Suppressor macrophage treated with lipopolysaccharide for 4 hours (primary cell): ENCODE results near the gene PARVB.
A peak's percentile ranks its signal among the peaks of the same experiment; 100 is the strongest.

Source experiments
- DNase-seq: peaks from one replicate; pipeline ENCODE4 v3.0.0-alpha.2; 2020

PARVB gene

GRCh38 chr22:44187652-44188230 lies 163.6 kb downstream of the PARVB start:
- no peak for DNase-seq

DNA sequence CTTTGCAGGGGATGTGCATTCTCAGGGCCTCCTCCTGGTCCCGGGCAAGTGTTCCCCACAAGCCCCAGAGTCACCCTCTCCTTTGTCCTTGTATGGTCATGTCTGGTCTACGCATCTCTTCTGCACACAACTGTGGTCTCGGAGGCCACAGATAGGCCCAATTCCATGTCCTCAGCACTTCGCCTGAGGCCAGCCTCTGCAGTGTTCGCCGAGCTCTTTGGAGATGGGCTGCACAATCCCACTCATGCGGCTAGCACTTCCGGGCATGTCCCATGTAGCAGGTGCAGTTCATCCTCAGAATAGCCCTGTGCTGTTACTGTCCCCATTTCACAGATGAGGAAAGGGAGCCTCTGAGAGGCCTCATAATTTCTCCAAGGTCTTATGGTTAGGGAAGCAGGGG lies 164.2 kb downstream of the PARVB start:
- no peak for DNase-seq

DNA sequence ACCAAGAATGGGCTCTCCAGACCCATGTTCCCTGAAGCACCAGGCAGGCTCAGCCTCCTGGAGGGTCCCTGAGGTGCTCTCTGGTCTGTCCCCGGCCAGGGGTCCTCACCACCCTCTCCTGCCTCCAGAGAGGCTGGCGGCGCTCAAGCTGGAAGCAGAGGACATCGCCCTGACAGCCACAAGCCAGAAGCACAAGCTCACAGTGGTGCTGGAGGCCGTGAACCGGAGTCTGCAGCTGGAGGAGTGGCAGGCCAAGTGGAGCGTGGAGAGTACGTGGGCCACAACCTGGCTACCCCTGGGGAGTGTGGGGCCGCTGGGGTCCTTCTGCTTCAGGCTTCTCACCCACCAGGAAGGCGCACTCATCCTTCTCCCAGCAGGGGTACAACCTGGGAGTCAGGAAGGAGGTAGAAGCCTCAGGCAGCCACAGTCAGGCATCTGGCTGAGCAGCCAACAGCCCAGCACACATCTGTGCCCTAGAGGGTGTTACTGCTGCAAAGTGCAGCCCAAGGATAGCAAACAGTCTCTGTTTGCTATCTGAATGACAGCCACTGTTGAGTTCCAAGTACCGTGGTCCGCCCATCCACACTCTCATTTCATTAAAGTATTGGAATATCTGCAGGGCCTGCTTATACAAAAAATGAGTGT lies 165.0 kb downstream of the PARVB start:
- no peak for DNase-seq

DNA sequence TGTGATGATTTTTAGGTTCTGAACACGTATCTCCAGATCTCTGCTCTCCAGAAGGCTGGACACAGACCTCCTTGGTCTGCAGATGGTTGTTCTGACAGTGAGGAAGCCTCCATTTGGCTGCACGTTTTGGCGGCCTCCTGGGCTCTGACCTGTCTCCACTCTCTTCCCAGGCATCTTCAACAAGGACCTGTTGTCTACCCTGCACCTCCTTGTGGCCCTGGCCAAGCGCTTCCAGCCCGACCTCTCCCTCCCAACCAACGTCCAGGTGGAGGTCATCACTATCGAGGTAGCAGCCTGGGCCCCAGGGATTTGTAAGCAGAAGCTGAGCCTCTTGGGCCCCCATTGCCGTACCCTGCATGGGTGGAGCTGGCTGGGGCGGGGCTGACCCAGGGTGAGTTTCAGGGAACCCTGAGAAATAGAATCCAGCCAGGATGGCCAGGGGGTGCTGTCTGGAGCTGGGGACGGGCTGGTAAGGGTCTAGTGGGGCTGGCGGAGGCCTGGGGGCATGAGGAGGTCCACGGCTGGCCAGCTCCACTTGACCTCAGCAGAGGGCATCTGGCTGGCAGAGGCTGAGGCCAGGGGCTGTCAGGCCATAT lies 166.4 kb downstream of the PARVB start:
- no peak for DNase-seq

DNA sequence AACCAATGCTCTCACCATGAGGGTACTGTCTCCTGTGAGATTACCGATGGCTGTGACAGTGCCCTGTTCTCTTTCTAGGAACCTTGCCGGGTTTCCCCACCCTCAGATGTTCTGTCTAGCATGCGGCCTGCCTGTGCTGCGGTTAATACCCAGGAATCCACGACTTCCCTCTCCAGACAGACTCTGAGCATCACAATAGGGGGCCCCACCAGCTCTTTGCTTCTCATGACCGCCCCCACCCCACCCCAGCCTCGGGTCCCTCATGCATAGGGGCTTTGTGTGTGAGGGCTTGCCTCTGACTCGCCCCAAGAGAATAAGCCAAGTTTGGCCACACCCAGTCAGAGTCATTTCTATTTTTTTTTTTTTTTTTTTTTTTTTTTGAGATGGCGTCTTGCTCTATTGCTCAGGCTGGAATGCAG lies 166.9 kb downstream of the PARVB start:
- DNase-seq: no peak

DNA sequence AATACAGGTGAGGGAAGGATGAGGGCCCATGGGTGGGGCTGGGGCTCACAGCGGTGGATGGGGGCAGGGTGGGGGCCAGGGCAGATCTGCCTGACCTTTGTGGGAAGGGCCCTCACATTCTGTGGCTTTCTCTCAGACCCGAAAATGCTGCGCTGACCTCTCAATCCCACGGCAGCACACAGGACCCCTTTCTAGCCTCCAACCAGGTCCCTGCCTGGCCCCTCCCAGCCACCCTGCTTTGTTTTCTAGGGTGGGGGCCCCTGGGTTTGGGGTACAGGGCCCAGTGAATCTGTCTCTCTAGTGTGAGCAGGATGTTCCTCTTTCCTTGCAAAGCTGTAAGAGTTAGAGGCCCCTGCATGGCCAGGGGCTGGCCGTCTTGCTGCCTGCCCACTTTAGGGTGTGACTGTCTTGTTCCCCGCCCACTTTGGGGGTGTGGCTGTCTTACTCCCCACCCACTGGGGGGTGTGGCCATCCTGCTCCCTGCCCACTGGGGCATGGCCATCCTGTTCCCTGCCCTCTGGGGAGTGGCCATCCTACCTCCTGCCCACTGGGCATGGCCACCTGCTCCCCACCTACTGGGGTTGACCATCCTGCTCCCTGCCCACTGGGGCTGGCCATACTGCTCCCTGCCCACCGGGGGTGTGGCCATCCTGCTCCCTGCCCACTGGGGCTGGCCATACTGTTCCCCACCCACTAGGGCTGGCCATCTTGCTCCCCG lies 168.2 kb downstream of the PARVB start:
- DNase-seq: peak; percentile 47

DNA sequence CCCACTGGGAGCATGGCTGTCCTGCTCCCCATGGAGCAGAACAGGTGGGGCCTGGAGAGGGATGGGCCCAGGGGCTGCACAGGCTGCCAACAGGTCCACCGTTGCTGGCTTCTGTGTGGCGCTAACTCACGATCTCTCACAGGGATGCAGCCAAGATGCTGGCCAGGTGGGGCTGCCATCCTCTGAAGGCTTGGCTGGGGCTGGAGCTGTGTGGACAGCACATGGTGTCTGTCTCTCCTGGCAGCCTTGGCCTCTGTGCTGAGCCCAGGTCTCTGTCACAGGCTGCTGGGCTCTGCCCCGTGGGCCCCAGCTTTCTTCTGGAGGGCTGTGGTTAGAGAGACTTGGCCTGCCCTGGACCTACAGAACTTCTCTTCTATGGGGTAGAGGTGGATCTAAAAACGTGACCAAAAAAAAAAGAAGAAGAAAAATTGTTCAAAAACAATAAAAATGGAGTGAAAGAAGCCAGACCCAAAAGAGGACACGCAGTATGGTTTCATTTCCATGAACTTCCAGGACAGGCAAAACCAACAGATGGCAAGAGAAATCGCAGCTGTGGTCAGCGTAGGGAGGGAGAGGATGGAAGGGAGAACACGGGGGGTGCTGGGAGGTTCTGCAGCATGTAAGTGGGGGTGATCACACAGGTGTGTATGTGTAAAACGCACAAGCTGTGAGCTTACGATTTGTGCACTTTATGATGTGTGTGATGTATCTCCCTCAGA lies 168.9 kb downstream of the PARVB start:
- no peak for DNase-seq

DNA sequence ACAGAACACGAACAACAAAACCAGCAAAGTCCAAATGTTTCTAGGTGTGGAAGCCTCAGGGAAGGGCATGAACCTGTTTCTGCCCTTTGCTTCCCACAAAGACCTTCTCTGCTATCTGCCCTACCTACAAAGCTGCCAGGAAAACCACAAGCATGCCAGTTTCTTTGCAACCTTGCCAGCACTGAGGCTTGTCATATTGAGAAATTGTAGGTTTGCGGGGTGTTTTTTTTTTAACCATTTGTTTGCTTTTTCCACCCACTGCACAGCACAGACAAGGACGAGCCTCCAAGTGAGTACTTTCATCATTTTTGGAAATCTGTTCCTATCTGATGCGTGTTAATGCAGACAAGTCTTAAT lies 169.4 kb downstream of the PARVB start:
- DNase-seq: no peak

DNA sequence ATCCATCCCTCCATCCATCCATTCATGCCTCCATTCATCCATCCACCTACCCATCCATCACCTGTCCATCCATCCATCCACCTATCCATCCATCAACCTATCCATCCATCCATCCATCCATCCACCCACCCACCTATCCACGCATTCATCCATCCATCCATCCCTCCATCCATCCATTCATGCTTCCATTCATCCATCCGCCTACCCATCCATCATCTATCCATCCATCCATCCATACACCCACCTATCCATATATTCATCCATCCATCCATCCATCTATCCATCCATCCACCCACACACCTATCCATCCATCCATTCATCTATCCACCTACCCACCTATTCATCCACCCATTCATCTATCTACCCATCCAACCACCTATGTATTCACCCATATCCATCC lies 170.5 kb downstream of the PARVB start:
- DNase-seq: no peak

- DNase-seq: no peak
Observed at GRCh38 chr22:44195189-44195871, 171.2 kb downstream of the PARVB start.

- DNase-seq: no peak
Observed at GRCh38 chr22:44196241-44196640, 172.1 kb downstream of the PARVB start.

GRCh38 chr22:44196731-44197131 lies 172.6 kb downstream of the PARVB start:
- DNase-seq: no peak

- DNase-seq: no peak
Observed at GRCh38 chr22:44197271-44197670, 173.2 kb downstream of the PARVB start.

- DNase-seq: no peak
Observed at GRCh38 chr22:44199164-44199563, 175.1 kb downstream of the PARVB start.

GRCh38 chr22:44199866-44200265 lies 175.8 kb downstream of the PARVB start:
- DNase-seq: no peak

- DNase-seq: no peak
Observed at GRCh38 chr22:44200451-44200850, 176.3 kb downstream of the PARVB start.

GRCh38 chr22:44200855-44201550 lies 176.9 kb downstream of the PARVB start:
- DNase-seq: no peak

- DNase-seq: no peak
Observed at GRCh38 chr22:44201665-44202064, 177.6 kb downstream of the PARVB start.

DNA sequence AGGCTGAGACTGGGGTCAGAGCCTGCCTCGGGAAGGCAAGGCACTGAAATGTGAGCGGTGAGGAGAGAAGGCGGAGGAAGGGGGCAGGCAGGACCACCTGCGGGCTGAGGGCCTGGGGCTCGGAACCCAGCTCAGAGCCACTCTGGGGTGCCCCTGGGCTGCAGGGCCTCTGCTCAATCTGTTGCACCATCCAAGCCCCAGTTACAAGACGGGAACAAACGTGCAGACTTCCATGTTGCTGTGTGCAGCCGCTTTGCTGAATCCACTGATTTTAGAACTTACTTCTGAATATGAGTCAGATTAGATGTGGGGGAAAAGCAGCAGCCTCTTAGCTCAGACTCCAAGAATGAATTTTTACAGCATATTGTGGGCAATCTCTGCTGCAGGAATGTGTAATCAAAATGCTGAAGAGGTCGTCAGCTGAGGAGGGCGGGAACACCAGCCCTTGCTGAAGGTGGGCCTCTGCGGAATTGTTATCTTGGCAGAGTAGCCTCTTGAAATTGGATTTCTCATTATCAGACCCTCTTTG lies 178.2 kb downstream of the PARVB start:
- no peak for DNase-seq

GRCh38 chr22:44203203-44203602 lies 179.1 kb downstream of the PARVB start:
- no peak for DNase-seq

DNA sequence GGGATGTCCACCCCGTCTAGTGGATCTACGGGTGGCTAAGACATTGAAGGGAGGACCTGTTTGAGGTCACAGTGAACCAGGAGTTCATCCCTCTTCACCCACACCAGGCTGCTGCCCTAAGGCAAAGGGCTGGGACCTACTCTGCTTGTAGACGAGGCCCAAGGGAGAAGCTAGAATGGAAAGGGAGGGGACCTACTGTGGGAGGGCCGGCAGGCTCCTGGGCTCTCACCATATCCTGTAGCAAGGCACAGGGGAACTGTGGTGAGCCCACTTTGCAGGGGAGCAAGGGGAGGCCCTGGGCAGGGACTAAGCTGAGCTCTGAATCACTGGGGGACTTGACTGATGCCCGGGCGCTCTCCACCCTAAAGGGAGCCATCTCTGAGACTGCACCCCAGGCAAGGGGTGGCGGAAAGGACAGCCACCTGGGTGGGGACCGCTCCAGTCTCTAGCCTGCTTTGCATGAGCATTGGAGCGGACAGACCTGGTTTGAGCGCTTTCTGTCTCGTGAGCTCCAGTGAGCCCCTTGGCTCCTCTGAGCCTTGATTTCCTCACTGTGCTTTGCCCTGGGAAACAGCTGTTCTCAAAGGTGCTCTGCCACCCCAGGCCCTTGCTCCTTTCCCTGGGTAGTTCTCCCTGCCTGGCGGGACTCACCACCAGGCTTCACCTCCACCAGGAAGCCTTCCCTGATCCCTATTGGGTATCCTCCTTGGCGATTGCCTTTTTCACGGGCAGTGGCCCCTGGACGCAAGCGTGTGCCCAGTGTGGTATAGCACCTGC lies 180.8 kb downstream of the PARVB start:
- no peak for DNase-seq
